Ascending aorta (tissue), 2 donors: ENCODE measurements around the gene CEPT1. TPM values are rescaled to one million over a fixed set of nuclear protein-coding genes. Genes with fewer than 3 reads are reported as not detected.
"Not testable (repeated sequence)": the region's sequence is repeated elsewhere in the genome, so short reads cannot be mapped to it uniquely, and the experiment has no call there.

ENCODE experiments used
- DNase-seq, 2 donors: peaks; one replicate each; pipeline ENCODE4 v3.0.0-alpha.2; 2019; ENCODE audit warnings: low spot score in 2 of 2
- H3K27ac ChIP-seq, 2 donors: fragments of 200-600 bp; sonication (generic); one replicate each; pipeline ENCODE4 v1.5.1; 2016 to 2017; ENCODE audit warnings: mild to moderate bottlenecking in 1 of 2
- H3K27me3 ChIP-seq: fragments of 200-600 bp; sonication (generic); one replicate; pipeline ENCODE4 v1.5.1; 2017
- H3K36me3 ChIP-seq, 2 donors: fragments of 200-600 bp; sonication (generic); one replicate each; pipeline ENCODE4 v1.5.1; 2016
- H3K4me1 ChIP-seq, 2 donors: fragments of 200-600 bp; sonication (generic); one replicate each; pipeline ENCODE4 v1.5.1; 2016 to 2017; ENCODE audit warnings: mild to moderate bottlenecking in 1 of 2
- H3K4me3 ChIP-seq, 2 donors: fragments of 200-600 bp; sonication (generic); one replicate each; pipeline ENCODE4 v1.5.1; 2016 to 2017; ENCODE audit warnings: mild to moderate bottlenecking in 1 of 2
- H3K9me3 ChIP-seq, 2 donors: fragments of 200-600 bp; sonication (generic); one replicate each; pipeline ENCODE4 v1.5.1; 2016
- intact Hi-C: fragments of 100-400 bp; cut with DNase I; formaldehyde crosslinking; loops from one replicate; pipeline ENCODE4 v1.15.1; 2023
- total RNA-seq: library from RNA; depleted of rRNA; stranded (reverse); fragments of >200 nt; gene quantifications from one replicate; pipeline ENCODE4 v1.1.0, GENCODE V29; 2016
- TF ChIP-seq, protein P1 (sequence below), 3 experiments: fragments of 200-600 bp in 2 of 3; fragments of 450-650 bp in 1 of 3; sonication (generic) in 2 of 3; IDR thresholded peaks; one replicate each; pipeline ENCODE4 v1.5.1; 2016 to 2019; ENCODE audit warnings: antibody characterized with exemption in 3 of 3, mild to moderate bottlenecking in 1 of 3, moderate library complexity in 1 of 3

Gene CEPT1
- total RNA-seq, 1 donor from 2014 or later: 6.6 TPM

DNA sequence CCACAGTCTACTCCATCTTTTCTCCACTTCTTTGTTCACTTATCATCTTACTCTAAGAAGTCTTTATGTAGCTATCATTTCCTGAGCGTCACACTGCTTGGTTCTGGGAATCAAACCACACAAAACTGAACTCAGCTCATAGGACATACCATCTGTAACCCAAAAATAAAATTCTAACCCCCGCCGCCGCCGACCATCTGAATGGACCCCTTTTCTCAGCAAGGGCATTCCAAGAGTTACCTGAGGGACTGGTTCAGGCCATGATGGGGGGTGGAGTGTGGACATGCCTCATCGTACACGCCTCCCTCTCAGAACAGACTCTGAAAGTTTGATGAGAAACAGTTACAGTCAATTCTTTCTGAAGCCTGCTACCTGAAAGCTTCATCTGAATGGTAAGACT lies 74.9 kb downstream of the CEPT1 start:
- Histone ChIP-seq H3K27ac (no peak overlapping the region), H3K4me1 (no peaks in the 10 kb centered on the region), H3K9me3 (no peaks in the 10 kb centered on the region), H3K27me3 (no peaks in the 10 kb centered on the region), H3K36me3 (no peaks in the 10 kb centered on the region), H3K4me3 (no peak overlapping the region)
- TF ChIP-seq, protein P1, sequence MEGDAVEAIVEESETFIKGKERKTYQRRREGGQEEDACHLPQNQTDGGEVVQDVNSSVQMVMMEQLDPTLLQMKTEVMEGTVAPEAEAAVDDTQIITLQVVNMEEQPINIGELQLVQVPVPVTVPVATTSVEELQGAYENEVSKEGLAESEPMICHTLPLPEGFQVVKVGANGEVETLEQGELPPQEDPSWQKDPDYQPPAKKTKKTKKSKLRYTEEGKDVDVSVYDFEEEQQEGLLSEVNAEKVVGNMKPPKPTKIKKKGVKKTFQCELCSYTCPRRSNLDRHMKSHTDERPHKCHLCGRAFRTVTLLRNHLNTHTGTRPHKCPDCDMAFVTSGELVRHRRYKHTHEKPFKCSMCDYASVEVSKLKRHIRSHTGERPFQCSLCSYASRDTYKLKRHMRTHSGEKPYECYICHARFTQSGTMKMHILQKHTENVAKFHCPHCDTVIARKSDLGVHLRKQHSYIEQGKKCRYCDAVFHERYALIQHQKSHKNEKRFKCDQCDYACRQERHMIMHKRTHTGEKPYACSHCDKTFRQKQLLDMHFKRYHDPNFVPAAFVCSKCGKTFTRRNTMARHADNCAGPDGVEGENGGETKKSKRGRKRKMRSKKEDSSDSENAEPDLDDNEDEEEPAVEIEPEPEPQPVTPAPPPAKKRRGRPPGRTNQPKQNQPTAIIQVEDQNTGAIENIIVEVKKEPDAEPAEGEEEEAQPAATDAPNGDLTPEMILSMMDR (IDR thresholded peaks at IDR 0.05): no peak
- no peak for DNase-seq
- intact Hi-C loops: no loop called here

DNA sequence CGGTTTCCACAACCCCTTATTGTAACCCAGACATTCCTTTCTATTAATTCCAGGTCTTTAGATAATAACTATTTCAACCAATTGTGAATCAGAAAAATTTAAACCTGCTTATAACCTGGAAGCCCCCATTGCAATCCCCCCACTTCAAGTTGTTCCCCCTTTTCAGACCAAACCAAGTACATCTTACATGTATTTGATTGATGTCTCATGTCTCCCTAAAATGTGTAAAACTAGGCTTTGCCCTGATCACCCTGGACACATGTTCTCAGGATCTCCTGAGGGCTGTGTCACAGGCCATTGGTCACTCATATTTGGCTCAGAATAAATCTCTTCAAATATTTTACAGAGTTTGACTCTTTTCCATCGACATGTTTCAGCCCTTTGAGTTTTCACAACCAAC lies 75.3 kb downstream of the CEPT1 start:
- H3K4me3 ChIP-seq, DNase-seq, H3K27me3 ChIP-seq, H3K4me1 ChIP-seq, H3K27ac ChIP-seq, intact Hi-C loops, H3K36me3 ChIP-seq, H3K9me3 ChIP-seq: not testable (repeated sequence)

DNA sequence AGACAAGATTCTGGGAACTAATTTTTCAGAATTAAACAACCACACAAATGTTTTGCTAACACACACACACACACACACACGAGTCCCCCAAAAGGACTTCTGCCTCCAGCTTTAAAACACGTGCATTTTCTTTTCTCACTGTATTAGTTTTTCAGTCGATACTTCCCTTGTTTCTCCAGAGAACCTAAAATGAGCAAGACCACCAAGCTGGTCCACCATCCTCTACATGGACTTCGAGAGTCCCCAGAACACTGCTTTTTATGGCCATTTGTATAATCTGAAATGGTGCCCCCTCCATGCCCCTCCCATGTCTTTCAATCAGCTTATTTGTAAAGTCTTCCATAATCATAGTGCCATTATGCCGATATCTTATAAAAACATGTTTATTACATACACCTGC lies 76.7 kb downstream of the CEPT1 start:
- no peaks in the 10 kb centered on the region for H3K27me3 ChIP-seq
- no peak overlapping the region for H3K4me3 ChIP-seq
- H3K27ac ChIP-seq: no peak overlapping the region
- H3K9me3 ChIP-seq: no peaks in the 10 kb centered on the region
- H3K36me3 ChIP-seq: no peaks in the 10 kb centered on the region
- no peak for DNase-seq
- intact Hi-C loops: no loop called here
- TF ChIP-seq, protein P1 (IDR thresholded peaks at IDR 0.05): no peak
- no peaks in the 10 kb centered on the region for H3K4me1 ChIP-seq

DNA sequence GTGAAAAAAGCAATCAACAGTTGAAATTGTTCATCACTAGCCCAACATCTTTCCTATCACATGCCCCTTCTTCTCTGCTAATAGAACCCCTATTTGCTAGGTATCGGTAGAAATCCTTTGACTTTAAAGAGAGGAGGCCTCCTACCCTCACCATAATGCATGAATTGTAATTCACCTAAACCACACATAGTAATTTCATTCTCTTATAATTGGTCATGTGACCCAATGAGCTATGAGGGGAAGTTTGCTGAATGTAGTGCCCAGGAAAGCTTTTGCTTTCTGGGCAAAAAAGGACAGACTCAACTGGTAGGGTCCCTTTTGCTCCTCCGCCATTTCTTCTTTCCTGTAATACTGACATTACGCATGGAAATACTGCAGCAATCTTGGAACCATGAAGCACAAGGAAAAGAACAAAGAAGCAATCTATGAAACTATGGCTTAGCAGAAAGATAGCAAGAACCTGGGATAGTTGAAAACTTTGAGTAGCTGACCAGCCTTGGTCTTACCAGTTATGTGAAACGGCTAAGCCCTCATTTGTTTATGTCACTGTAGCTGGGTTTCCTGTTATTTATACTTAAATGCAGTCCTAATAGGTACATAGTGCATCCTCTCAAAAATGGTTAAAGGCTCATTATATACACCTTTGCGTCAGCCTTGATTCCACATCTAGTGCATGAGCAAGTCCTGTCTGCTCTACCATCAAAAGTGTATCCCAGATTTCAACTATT lies 77.3 kb downstream of the CEPT1 start:
- H3K36me3 ChIP-seq: no peaks in the 10 kb centered on the region
- DNase-seq: no peak
- no peaks in the 10 kb centered on the region for H3K4me1 ChIP-seq
- no peak overlapping the region for H3K27ac ChIP-seq
- no peaks in the 10 kb centered on the region for H3K9me3 ChIP-seq
- H3K27me3 ChIP-seq: no peaks in the 10 kb centered on the region
- intact Hi-C loops: no loop called here
- TF ChIP-seq, protein P1 (IDR thresholded peaks at IDR 0.05): no peak
- no peak overlapping the region for H3K4me3 ChIP-seq

DNA sequence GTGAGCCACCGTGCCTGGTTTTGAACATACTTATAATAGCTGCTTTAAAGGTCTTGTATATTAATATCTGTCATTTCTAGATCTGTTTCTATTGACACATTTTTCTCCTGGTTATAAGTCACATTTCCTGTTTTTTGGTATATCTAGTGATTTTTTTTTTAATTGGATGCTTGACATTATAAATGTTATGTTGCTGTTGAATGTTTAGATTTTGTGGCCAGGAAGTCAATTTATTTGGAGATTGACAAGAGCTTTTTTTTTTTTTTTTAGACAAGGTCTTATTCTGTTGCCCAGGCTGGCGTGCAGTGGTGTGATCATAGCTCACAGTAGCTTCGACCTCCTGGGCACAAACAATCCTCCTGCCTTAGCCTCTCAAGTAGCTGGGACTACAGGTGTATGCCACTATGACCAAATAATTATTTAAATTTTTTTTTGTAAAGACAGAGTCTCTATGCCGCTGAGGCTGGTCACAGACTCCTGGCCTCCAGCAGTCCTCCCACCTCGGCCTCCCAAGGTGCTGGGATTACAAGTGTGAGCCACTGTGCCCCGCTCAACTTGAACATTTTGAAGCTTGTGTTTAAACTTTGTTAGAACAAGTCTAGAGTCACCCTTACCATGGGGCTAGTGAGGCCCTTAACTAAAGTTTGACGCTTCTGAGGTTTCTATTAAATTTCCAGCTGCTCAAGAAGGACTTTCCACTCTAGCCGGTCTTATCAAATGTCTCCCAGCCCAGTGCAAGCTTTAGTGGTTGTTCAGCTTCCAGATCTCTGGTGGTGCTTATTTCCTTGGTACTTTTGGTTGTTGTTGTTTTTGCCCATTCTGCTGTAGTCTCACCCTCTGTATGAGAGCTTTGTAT lies 78.9 kb downstream of the CEPT1 start:
- H3K9me3 ChIP-seq: no peaks in the 10 kb centered on the region
- no peak overlapping the region for H3K4me3 ChIP-seq
- TF ChIP-seq, protein P1 (IDR thresholded peaks at IDR 0.05): no peak
- H3K36me3 ChIP-seq: no peaks in the 10 kb centered on the region
- no peaks in the 10 kb centered on the region for H3K27me3 ChIP-seq
- intact Hi-C loops: no loop called here
- DNase-seq: no peak
- no peak overlapping the region for H3K27ac ChIP-seq
- peaks cover 0 to 4% of the 10 kb centered on the region in 2 donors for H3K4me1 ChIP-seq
